GM12873 (cell line): Measurements from ENCODE around the gene BBS9.

Source experiments
- CTCF ChIP-seq: IDR thresholded peaks from 2 replicates; pipeline ENCODE4 v1.5.1; 2012; ENCODE audit warnings: low read depth, mild to moderate bottlenecking, moderate library complexity, low read length, control low read depth; ENCODE audit not compliant: insufficient read depth; ENCODE audit errors: missing control alignments

The BBS9 gene

GRCh38 chr7:33634606-33635005 is 505.2 kb downstream of the BBS9 start:
- no peak for TF ChIP-seq CTCF

- no peak for TF ChIP-seq CTCF
These were observed 507.0 kb downstream of the BBS9 start for GRCh38 chr7:33636359-33636758.

GRCh38 chr7:33639552-33640197 is 510.3 kb downstream of the BBS9 start:
- TF ChIP-seq CTCF = no peak

GRCh38 chr7:33640741-33641140 is 511.4 kb downstream of the BBS9 start:
- no peak for TF ChIP-seq CTCF

GRCh38 chr7:33642312-33642711 is 512.9 kb downstream of the BBS9 start:
- no peak for TF ChIP-seq CTCF

- no peak for TF ChIP-seq CTCF
These were observed 514.2 kb downstream of the BBS9 start for GRCh38 chr7:33643530-33643929.

- TF ChIP-seq CTCF = no peak
These were observed 515.1 kb downstream of the BBS9 start for GRCh38 chr7:33644489-33644888.
